NB4 (cell line): ENCODE data around the gene OR4D11.

Experiments used
- MYC ChIP-seq: IDR thresholded peaks from 2 replicates; pipeline ENCODE4 v1.6.1; 2011; ENCODE audit warnings: low read depth, low read length
- POLR2A ChIP-seq: IDR thresholded peaks from 2 replicates; pipeline ENCODE4 v1.6.1; 2011; ENCODE audit warnings: mild to moderate bottlenecking; ENCODE audit not compliant: insufficient read length; ENCODE audit errors: extremely low read depth
- TF ChIP-seq, protein P1 (sequence below): IDR thresholded peaks from one replicate; pipeline ENCODE4 v1.5.1; 2012; ENCODE audit warnings: low read depth, low read length
- TF ChIP-seq, protein P2 (sequence below): IDR thresholded peaks from 2 replicates; pipeline ENCODE4 v1.6.1; 2011; ENCODE audit warnings: low read depth, low read length

DNA sequence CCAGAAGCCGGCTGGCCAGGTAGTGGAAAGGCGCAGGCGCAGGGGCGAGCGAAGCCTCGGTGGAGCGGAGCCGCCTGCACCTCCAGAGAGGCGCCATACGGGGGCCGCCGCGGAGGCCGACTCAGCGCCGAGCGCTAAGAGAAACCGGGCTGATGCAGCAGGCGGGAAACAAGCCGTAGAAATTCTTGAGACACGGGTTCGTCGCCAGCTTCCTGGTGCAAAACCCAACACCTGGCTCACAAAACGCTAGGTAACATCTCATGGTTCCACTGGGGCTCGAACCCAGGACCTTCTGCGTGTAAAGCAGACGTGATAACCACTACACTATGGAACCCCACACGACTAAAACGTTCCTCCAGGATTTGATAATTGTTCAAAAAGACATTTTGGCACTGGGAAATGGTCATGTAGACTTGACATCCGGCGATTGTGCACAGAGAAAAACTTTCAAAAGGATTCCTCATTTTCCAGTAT, 47.0 kb downstream of the OR4D11 start:
- TF ChIP-seq, protein P1, sequence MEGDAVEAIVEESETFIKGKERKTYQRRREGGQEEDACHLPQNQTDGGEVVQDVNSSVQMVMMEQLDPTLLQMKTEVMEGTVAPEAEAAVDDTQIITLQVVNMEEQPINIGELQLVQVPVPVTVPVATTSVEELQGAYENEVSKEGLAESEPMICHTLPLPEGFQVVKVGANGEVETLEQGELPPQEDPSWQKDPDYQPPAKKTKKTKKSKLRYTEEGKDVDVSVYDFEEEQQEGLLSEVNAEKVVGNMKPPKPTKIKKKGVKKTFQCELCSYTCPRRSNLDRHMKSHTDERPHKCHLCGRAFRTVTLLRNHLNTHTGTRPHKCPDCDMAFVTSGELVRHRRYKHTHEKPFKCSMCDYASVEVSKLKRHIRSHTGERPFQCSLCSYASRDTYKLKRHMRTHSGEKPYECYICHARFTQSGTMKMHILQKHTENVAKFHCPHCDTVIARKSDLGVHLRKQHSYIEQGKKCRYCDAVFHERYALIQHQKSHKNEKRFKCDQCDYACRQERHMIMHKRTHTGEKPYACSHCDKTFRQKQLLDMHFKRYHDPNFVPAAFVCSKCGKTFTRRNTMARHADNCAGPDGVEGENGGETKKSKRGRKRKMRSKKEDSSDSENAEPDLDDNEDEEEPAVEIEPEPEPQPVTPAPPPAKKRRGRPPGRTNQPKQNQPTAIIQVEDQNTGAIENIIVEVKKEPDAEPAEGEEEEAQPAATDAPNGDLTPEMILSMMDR, result peak; percentile 35
- TF ChIP-seq MYC (0 out of 2 replicates have a peak, but pooled peaks have one; percentile 4), POLR2A (peak; percentile 43)
- TF ChIP-seq, protein P2, sequence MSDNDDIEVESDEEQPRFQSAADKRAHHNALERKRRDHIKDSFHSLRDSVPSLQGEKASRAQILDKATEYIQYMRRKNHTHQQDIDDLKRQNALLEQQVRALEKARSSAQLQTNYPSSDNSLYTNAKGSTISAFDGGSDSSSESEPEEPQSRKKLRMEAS, result 0 out of 2 replicates have a peak, but pooled peaks have one; percentile 44
